Endothelial cell of umbilical vein (primary cell): Measurements from ENCODE around the gene ZNF385B.

ENCODE experiments used
- CTCF ChIP-seq, 2 donors: IDR thresholded peaks; 1 replicate in 1 of 2; 2 replicates in 1 of 2; pipeline ENCODE4 v1.5.1; 2011; ENCODE audit warnings: low read length in 2 of 2, mild to moderate bottlenecking in 2 of 2, moderate library complexity in 2 of 2, control low read depth in 1 of 2, inconsistent platforms in 1 of 2, low read depth in 1 of 2; ENCODE audit not compliant: insufficient read depth in 1 of 2; ENCODE audit errors: extremely low read depth in 1 of 2
- EZH2 ChIP-seq: IDR thresholded peaks from 2 replicates; pipeline ENCODE4 v1.6.1; 2012; ENCODE audit warnings: borderline replicate concordance, low read depth, mild to moderate bottlenecking, moderate library complexity, low read length, inconsistent platforms; ENCODE audit not compliant: severe bottlenecking
- FOS ChIP-seq: IDR thresholded peaks from 2 replicates; pipeline ENCODE4 v1.6.1; 2011; ENCODE audit warnings: mild to moderate bottlenecking, low read length, moderate library complexity, borderline replicate concordance; ENCODE audit not compliant: insufficient read depth
- JUN ChIP-seq: IDR thresholded peaks from 2 replicates; pipeline ENCODE4 v1.6.1; 2011; ENCODE audit warnings: borderline replicate concordance, low read depth; ENCODE audit not compliant: insufficient read length, insufficient read depth
- MAX ChIP-seq: IDR thresholded peaks from 2 replicates; pipeline ENCODE4 v1.6.1; 2011; ENCODE audit not compliant: insufficient read depth, insufficient read length
- MYC ChIP-seq: IDR thresholded peaks from one replicate; pipeline ENCODE4 v1.6.1; 2011; ENCODE audit warnings: mild to moderate bottlenecking, low read depth, low read length
- POLR2A ChIP-seq: IDR thresholded peaks from 2 replicates; pipeline ENCODE4 v1.6.1; 2012; ENCODE audit warnings: low read depth, mild to moderate bottlenecking, control low read depth, low read length
- POLR2AphosphoS5 ChIP-seq: IDR thresholded peaks from 2 replicates; pipeline ENCODE4 v1.6.1; 2012; ENCODE audit warnings: low read depth, mild to moderate bottlenecking, control low read depth, low read length, moderate library complexity; ENCODE audit not compliant: insufficient read depth

GRCh38 chr2:179669196-179669595 is 192.2 kb downstream of the ZNF385B start:
- TF ChIP-seq CTCF (IDR thresholded peaks at IDR 0.05; ENCODE audit: extremely low read depth in 1 of 2, insufficient read depth in 1 of 2, low read depth in 1 of 2, low read length in 2 of 2) (no peak), EZH2 (no peak), MAX (no peak), POLR2AphosphoS5 (no peak), FOS (no peak), JUN (no peak), POLR2A (no peak), MYC (no peak)
